ENCODE measurements around the gene UBALD1. TPM values are rescaled to one million over a fixed set of nuclear protein-coding genes. Genes with fewer than 3 reads are reported as not detected.

Gene UBALD1
- total and polyA plus RNA-seq, 10 of the 15 experiments (the other 5 are each of a cell fraction or from before 2014, with no cell fraction given), result 0.05 to 32.7 (median 5.1) TPM

- TF ChIP-seq CHD2 (IDR thresholded peaks at IDR 0.05; ENCODE audit: borderline replicate concordance, low read depth, low read length) (no peak), ELK1 (IDR thresholded peaks at IDR 0.05; ENCODE audit: low read depth, low read length) (no peak), TAF1 (IDR thresholded peaks at IDR 0.05; ENCODE audit: borderline replicate concordance, low read depth, low read length) (no peak), ZNF274 (IDR thresholded peaks at IDR 0.05; ENCODE audit: insufficient read depth, insufficient read length) (no peak), ETV6 (conservative IDR thresholded peaks at IDR 0.05 in 1 of 2, IDR thresholded peaks at IDR 0.05 in 1 of 2; ENCODE audit: borderline replicate concordance in 1 of 2, low read depth in 1 of 2) (no peak), TBL1XR1 (IDR thresholded peaks at IDR 0.05; ENCODE audit: low read depth, low read length) (no peak), PAX5 (IDR thresholded peaks at IDR 0.05; ENCODE audit: borderline replicate concordance, low read depth, low read length) (no peak), JUND (IDR thresholded peaks at IDR 0.05; ENCODE audit: low read depth, low read length) (no peak), USF1 (IDR thresholded peaks at IDR 0.05; ENCODE audit: borderline replicate concordance, extremely low read length, insufficient read depth, low read depth, low read length) (no peak), MAX (IDR thresholded peaks at IDR 0.05; ENCODE audit: low read depth, low read length) (no peak), MLLT1 (IDR thresholded peaks at IDR 0.05) (no peak)
Observed at GRCh38 chr16:4564661-4565267, 49.9 kb downstream of the UBALD1 start (continued).

Data from GM12878 (cell line).